GM23338 (cell line): ENCODE results near the gene GPSM1.

ENCODE experiments used
- CTCF ChIP-seq, 2 experiments: fragments of 200-600 bp in 1 of 2; sonication (generic) in 1 of 2; conservative IDR thresholded peaks; 2 replicates each; pipeline versions ENCODE4 v1.5.1 to v1.6.1; 2016 to 2017; ENCODE audit warnings: antibody characterized with exemption in 2 of 2, low read depth in 2 of 2, mild to moderate bottlenecking in 2 of 2, moderate library complexity in 1 of 2
- POLR2AphosphoS5 ChIP-seq: IDR thresholded peaks from 2 replicates; pipeline ENCODE4 v1.6.1; 2016; ENCODE audit warnings: antibody characterized with exemption, low read depth

- TF ChIP-seq POLR2AphosphoS5, result no peak
- TF ChIP-seq CTCF (conservative IDR thresholded peaks at IDR 0.05; ENCODE audit: low read depth in 2 of 2), result no peak
Observed at GRCh38 chr9:136402067-136402466, 74.7 kb downstream of the GPSM1 start.
